HCT116 (cell line): Measurements from ENCODE around the gene GRM8.

Experiments used
- CBX3 ChIP-seq: IDR thresholded peaks from 2 replicates; pipeline ENCODE4 v1.6.1; 2012; ENCODE audit warnings: low read depth
- CTCF ChIP-seq, 3 experiments: fragments of 200-600 bp in 1 of 3; sonication (generic) in 1 of 3; IDR thresholded peaks in 2 of 3; conservative IDR thresholded peaks in 1 of 3; 2 replicates each; pipeline ENCODE4 v1.5.1; 2012 to 2017; ENCODE audit warnings: low read depth in 2 of 3, low read length in 2 of 3, antibody characterized with exemption in 1 of 3, borderline replicate concordance in 1 of 3, control low read depth in 1 of 3, mild to moderate bottlenecking in 1 of 3, mixed read lengths in 1 of 3, mixed run types in 1 of 3, moderate library complexity in 1 of 3; ENCODE audit not compliant: insufficient read depth in 1 of 3
- EZH2 ChIP-seq: fragments of 200-600 bp; sonication (generic); IDR thresholded peaks from 2 replicates; pipeline ENCODE4 v1.6.1; 2017; ENCODE audit warnings: antibody characterized with exemption, mixed run types
- POLR2A ChIP-seq: IDR thresholded peaks from 2 replicates; pipeline ENCODE4 v1.7.0; 2011; ENCODE audit warnings: borderline replicate concordance; ENCODE audit not compliant: insufficient read depth, insufficient read length; ENCODE audit errors: extremely low read depth
- POLR2AphosphoS5 ChIP-seq: IDR thresholded peaks from 2 replicates; pipeline ENCODE4 v1.6.1; 2011; ENCODE audit warnings: mild to moderate bottlenecking, low read depth, low read length, moderate library complexity
- RAD21 ChIP-seq: IDR thresholded peaks from 2 replicates; pipeline ENCODE4 v1.6.1; 2012; ENCODE audit warnings: low read depth, mild to moderate bottlenecking
- SIN3A ChIP-seq: IDR thresholded peaks from 2 replicates; pipeline ENCODE4 v1.6.1; 2012; ENCODE audit warnings: low read depth
- SP1 ChIP-seq: IDR thresholded peaks from 2 replicates; pipeline ENCODE4 v1.6.1; 2012; ENCODE audit warnings: low read depth
- SRF ChIP-seq: IDR thresholded peaks from 2 replicates; pipeline ENCODE4 v1.6.1; 2012; ENCODE audit warnings: low read depth
- YY1 ChIP-seq: IDR thresholded peaks from 2 replicates; pipeline ENCODE4 v1.6.1; 2011; ENCODE audit warnings: low read length, low read depth, moderate library complexity, mild to moderate bottlenecking; ENCODE audit not compliant: insufficient replicate concordance; ENCODE audit errors: extremely low read depth
- ZFX ChIP-seq: fragments of 450-650 bp; IDR thresholded peaks from 2 replicates; pipeline ENCODE4 v1.6.1; 2017
- ZNF274 ChIP-seq: fragments of 200-500 bp; sonication (Bioruptor generic); IDR thresholded peaks from 2 replicates; pipeline ENCODE4 v1.6.1; 2014; ENCODE audit warnings: mild to moderate bottlenecking, low read depth, low read length, inconsistent platforms
- TF ChIP-seq, protein P1 (sequence below): IDR thresholded peaks from 2 replicates; pipeline ENCODE4 v1.6.1; 2012; ENCODE audit warnings: low read depth

DNA sequence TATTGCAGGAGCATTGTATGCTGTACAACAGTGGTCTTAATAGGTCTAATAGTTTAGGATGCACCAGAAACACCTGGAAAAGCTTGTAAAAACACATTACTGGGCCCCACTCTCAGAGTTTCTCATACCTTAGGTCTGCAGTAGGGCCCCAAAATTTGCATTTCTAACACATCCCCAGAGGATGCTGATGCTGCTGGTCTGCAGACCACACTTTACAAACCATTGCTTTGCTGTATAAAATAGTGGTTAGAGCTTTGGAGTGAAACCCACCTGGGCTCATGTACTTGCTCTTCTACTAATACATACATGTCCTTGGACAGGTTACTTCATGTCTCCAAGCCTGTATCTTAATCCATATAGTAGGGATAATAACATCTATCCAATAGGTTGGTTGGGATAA is 279.7 kb downstream of the GRM8 start:
- TF ChIP-seq POLR2A (no peak), CTCF (IDR thresholded peaks at IDR 0.05 in 2 of 3, conservative IDR thresholded peaks at IDR 0.05 in 1 of 3; ENCODE audit: borderline replicate concordance in 1 of 3, insufficient read depth in 1 of 3, low read depth in 2 of 3, low read length in 2 of 3) (no peak), POLR2AphosphoS5 (no peak), CBX3 (no peak), EZH2 (no peak), RAD21 (no peak), SRF (no peak), ZNF274 (no peak), SIN3A (no peak), YY1 (no peak), ZFX (no peak), SP1 (no peak)
- TF ChIP-seq, protein P1, sequence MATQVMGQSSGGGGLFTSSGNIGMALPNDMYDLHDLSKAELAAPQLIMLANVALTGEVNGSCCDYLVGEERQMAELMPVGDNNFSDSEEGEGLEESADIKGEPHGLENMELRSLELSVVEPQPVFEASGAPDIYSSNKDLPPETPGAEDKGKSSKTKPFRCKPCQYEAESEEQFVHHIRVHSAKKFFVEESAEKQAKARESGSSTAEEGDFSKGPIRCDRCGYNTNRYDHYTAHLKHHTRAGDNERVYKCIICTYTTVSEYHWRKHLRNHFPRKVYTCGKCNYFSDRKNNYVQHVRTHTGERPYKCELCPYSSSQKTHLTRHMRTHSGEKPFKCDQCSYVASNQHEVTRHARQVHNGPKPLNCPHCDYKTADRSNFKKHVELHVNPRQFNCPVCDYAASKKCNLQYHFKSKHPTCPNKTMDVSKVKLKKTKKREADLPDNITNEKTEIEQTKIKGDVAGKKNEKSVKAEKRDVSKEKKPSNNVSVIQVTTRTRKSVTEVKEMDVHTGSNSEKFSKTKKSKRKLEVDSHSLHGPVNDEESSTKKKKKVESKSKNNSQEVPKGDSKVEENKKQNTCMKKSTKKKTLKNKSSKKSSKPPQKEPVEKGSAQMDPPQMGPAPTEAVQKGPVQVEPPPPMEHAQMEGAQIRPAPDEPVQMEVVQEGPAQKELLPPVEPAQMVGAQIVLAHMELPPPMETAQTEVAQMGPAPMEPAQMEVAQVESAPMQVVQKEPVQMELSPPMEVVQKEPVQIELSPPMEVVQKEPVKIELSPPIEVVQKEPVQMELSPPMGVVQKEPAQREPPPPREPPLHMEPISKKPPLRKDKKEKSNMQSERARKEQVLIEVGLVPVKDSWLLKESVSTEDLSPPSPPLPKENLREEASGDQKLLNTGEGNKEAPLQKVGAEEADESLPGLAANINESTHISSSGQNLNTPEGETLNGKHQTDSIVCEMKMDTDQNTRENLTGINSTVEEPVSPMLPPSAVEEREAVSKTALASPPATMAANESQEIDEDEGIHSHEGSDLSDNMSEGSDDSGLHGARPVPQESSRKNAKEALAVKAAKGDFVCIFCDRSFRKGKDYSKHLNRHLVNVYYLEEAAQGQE: no peak
